GM12878 (cell line): ENCODE data around the gene TCF7. TPM values are rescaled to one million over a fixed set of nuclear protein-coding genes. Genes with fewer than 3 reads are reported as not detected.

ENCODE experiments used
- BACH1 ChIP-seq: fragments of 450-650 bp; IDR thresholded peaks from 2 replicates; pipeline ENCODE4 v1.6.1; 2017; ENCODE audit warnings: mild to moderate bottlenecking, borderline replicate concordance
- ETV6 ChIP-seq, 2 experiments: fragments of 450-650 bp in 1 of 2; IDR thresholded peaks in 1 of 2; conservative IDR thresholded peaks in 1 of 2; 2 replicates each; pipeline ENCODE4 v1.6.1; 2014; ENCODE audit warnings: antibody characterized with exemption in 1 of 2, borderline replicate concordance in 1 of 2, low read depth in 1 of 2, mild to moderate bottlenecking in 1 of 2, moderate library complexity in 1 of 2
- IKZF2 ChIP-seq, 2 experiments: fragments of 450-650 bp; IDR thresholded peaks; 2 replicates each; pipeline ENCODE4 v1.6.1; 2017; ENCODE audit warnings: mild to moderate bottlenecking in 2 of 2, moderate library complexity in 2 of 2
- POLR2AphosphoS5 ChIP-seq: IDR thresholded peaks from 2 replicates; pipeline ENCODE4 v1.6.1; 2011; ENCODE audit warnings: mild to moderate bottlenecking, low read length, inconsistent platforms
- RELA ChIP-seq: fragments of 450-650 bp; IDR thresholded peaks from 2 replicates; pipeline ENCODE4 v1.8.0; 2014; ENCODE audit warnings: borderline replicate concordance; ENCODE audit not compliant: partially characterized antibody
- TBL1XR1 ChIP-seq: IDR thresholded peaks from 2 replicates; pipeline ENCODE4 v1.6.1; 2012; ENCODE audit warnings: low read depth, low read length, improper control_type of control experiment
- YY1 ChIP-seq: IDR thresholded peaks from 2 replicates; pipeline ENCODE4 v1.6.1; 2011; ENCODE audit warnings: low read depth, mild to moderate bottlenecking, low read length
- ZBTB4 ChIP-seq: fragments of 450-650 bp; formaldehyde crosslinking; IDR thresholded peaks from 2 replicates; pipeline ENCODE4 v1.4.0; 2022; ENCODE audit warnings: mild to moderate bottlenecking, moderate library complexity
- polyA plus RNA-seq, 11 experiments: library from polyadenylated mRNA; depleted of rRNA in 4 of 11; unstranded in 6 of 11; stranded (reverse) in 5 of 11; fragments of >200 nt; fragmentation: Nextera tagmentation in 4 of 11; fragmentation: Illumina TruSeq in 1 of 11; extraction: Ambion mirVana in 4 of 11; extraction: Trizol in 1 of 11; gene quantifications; 1 replicate in 1 of 11; 2 replicates in 10 of 11; pipeline versions ENCODE4 v1.2.1 to v1.2.3, GENCODE V29; 2011 to 2016; ENCODE audit warnings: inconsistent platforms in 2 of 11, missing spikeins in 2 of 11, low read depth in 1 of 11
- total RNA-seq, 4 experiments: library from RNA; depleted of rRNA in 3 of 4; stranded (reverse); fragments of >200 nt in 3 of 4; fragmentation: Illumina TruSeq in 1 of 4; extraction: Trizol in 1 of 4; gene quantifications; 2 replicates each; pipeline versions ENCODE4 v1.2.1 to v1.2.3, GENCODE V29; 2013 to 2021
- TF ChIP-seq, protein P1 (sequence below): IDR thresholded peaks from 2 replicates; pipeline ENCODE4 v1.6.1; 2012; ENCODE audit warnings: improper control_type of control experiment, low read depth, low read length; ENCODE audit not compliant: insufficient replicate concordance
- TF ChIP-seq, protein P2 (sequence below), 3 experiments: IDR thresholded peaks in 2 of 3; conservative IDR thresholded peaks in 1 of 3; 2 replicates each; pipeline ENCODE4 v1.5.1; 2011; ENCODE audit warnings: low read depth in 3 of 3, low read length in 3 of 3, mild to moderate bottlenecking in 3 of 3, control low read depth in 2 of 3, moderate library complexity in 2 of 3, inconsistent platforms in 1 of 3, mixed read lengths in 1 of 3; ENCODE audit not compliant: control insufficient read depth in 2 of 3, insufficient read depth in 1 of 3; ENCODE audit errors: extremely low read depth in 1 of 3
- TF ChIP-seq, protein P3 (sequence below): fragments of 450-650 bp; IDR thresholded peaks from 2 replicates; pipeline ENCODE4 v1.6.1; 2018; ENCODE audit warnings: mild to moderate bottlenecking, low read depth, moderate library complexity; ENCODE audit not compliant: partially characterized antibody

The TCF7 gene
- total and polyA plus RNA-seq, 10 of the 15 experiments (the other 5 are each of a cell fraction or from before 2014, with no cell fraction given), result 10.0 to 60.2 (median 23.6) TPM

- TF ChIP-seq, protein P1, sequence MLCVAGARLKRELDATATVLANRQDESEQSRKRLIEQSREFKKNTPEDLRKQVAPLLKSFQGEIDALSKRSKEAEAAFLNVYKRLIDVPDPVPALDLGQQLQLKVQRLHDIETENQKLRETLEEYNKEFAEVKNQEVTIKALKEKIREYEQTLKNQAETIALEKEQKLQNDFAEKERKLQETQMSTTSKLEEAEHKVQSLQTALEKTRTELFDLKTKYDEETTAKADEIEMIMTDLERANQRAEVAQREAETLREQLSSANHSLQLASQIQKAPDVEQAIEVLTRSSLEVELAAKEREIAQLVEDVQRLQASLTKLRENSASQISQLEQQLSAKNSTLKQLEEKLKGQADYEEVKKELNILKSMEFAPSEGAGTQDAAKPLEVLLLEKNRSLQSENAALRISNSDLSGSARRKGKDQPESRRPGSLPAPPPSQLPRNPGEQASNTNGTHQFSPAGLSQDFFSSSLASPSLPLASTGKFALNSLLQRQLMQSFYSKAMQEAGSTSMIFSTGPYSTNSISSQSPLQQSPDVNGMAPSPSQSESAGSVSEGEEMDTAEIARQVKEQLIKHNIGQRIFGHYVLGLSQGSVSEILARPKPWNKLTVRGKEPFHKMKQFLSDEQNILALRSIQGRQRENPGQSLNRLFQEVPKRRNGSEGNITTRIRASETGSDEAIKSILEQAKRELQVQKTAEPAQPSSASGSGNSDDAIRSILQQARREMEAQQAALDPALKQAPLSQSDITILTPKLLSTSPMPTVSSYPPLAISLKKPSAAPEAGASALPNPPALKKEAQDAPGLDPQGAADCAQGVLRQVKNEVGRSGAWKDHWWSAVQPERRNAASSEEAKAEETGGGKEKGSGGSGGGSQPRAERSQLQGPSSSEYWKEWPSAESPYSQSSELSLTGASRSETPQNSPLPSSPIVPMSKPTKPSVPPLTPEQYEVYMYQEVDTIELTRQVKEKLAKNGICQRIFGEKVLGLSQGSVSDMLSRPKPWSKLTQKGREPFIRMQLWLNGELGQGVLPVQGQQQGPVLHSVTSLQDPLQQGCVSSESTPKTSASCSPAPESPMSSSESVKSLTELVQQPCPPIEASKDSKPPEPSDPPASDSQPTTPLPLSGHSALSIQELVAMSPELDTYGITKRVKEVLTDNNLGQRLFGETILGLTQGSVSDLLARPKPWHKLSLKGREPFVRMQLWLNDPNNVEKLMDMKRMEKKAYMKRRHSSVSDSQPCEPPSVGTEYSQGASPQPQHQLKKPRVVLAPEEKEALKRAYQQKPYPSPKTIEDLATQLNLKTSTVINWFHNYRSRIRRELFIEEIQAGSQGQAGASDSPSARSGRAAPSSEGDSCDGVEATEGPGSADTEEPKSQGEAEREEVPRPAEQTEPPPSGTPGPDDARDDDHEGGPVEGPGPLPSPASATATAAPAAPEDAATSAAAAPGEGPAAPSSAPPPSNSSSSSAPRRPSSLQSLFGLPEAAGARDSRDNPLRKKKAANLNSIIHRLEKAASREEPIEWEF, result peak; percentile 57
- TF ChIP-seq TBL1XR1 (no peak), BACH1 (no peak; the same call in 1 of the 2 replicates), RELA (peak; percentile 69), YY1 (peak; percentile 52; the same call in 1 of the 2 replicates), IKZF2 (IDR thresholded peaks at IDR 0.05) (peak; percentile 84 to 92), POLR2AphosphoS5 (no peak; the same call in 1 of the 2 replicates), ZBTB4 (no peak), ETV6 (conservative IDR thresholded peaks at IDR 0.05 in 1 of 2, IDR thresholded peaks at IDR 0.05 in 1 of 2; ENCODE audit: borderline replicate concordance in 1 of 2, low read depth in 1 of 2) (no peak)
- TF ChIP-seq, protein P2, sequence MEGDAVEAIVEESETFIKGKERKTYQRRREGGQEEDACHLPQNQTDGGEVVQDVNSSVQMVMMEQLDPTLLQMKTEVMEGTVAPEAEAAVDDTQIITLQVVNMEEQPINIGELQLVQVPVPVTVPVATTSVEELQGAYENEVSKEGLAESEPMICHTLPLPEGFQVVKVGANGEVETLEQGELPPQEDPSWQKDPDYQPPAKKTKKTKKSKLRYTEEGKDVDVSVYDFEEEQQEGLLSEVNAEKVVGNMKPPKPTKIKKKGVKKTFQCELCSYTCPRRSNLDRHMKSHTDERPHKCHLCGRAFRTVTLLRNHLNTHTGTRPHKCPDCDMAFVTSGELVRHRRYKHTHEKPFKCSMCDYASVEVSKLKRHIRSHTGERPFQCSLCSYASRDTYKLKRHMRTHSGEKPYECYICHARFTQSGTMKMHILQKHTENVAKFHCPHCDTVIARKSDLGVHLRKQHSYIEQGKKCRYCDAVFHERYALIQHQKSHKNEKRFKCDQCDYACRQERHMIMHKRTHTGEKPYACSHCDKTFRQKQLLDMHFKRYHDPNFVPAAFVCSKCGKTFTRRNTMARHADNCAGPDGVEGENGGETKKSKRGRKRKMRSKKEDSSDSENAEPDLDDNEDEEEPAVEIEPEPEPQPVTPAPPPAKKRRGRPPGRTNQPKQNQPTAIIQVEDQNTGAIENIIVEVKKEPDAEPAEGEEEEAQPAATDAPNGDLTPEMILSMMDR (IDR thresholded peaks at IDR 0.05 in 2 of 3, conservative IDR thresholded peaks at IDR 0.05 in 1 of 3; ENCODE audit: control insufficient read depth in 2 of 3, extremely low read depth in 1 of 3, insufficient read depth in 1 of 3, low read depth in 3 of 3, low read length in 3 of 3), result peak; percentile 5 to 27 (median 14); a peak in 3 of 6 replicates
- TF ChIP-seq, protein P3, sequence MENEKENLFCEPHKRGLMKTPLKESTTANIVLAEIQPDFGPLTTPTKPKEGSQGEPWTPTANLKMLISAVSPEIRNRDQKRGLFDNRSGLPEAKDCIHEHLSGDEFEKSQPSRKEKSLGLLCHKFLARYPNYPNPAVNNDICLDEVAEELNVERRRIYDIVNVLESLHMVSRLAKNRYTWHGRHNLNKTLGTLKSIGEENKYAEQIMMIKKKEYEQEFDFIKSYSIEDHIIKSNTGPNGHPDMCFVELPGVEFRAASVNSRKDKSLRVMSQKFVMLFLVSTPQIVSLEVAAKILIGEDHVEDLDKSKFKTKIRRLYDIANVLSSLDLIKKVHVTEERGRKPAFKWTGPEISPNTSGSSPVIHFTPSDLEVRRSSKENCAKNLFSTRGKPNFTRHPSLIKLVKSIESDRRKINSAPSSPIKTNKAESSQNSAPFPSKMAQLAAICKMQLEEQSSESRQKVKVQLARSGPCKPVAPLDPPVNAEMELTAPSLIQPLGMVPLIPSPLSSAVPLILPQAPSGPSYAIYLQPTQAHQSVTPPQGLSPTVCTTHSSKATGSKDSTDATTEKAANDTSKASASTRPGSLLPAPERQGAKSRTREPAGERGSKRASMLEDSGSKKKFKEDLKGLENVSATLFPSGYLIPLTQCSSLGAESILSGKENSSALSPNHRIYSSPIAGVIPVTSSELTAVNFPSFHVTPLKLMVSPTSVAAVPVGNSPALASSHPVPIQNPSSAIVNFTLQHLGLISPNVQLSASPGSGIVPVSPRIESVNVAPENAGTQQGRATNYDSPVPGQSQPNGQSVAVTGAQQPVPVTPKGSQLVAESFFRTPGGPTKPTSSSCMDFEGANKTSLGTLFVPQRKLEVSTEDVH, result peak; percentile 13
Observed at GRCh38 chr5:134070725-134071613, 43.5 kb upstream of the TCF7 start (continued).
